Occipital lobe (tissue), 3 donors: Measurements from ENCODE around the gene JMJD6. TPM values are rescaled to one million over a fixed set of nuclear protein-coding genes. Genes with fewer than 3 reads are reported as not detected.

ENCODE experiments used
- DNase-seq: peaks from one replicate; lab custom pipeline; 2025; lab: John Stamatoyannopoulos, UW
- small RNA-seq: library from RNA; depleted of rRNA; stranded (forward); fragments of <200 nt; gene quantifications from one replicate; pipeline ENCODE3, GENCODE V24; 2014
- total RNA-seq: library from RNA; depleted of rRNA; stranded (reverse); fragments of >200 nt; gene quantifications from one replicate; pipeline ENCODE4 v1.2.3, GENCODE V29; 2014

Gene JMJD6
- total RNA-seq, 1 donor from 2014 or later, result 20.0 TPM

DNA sequence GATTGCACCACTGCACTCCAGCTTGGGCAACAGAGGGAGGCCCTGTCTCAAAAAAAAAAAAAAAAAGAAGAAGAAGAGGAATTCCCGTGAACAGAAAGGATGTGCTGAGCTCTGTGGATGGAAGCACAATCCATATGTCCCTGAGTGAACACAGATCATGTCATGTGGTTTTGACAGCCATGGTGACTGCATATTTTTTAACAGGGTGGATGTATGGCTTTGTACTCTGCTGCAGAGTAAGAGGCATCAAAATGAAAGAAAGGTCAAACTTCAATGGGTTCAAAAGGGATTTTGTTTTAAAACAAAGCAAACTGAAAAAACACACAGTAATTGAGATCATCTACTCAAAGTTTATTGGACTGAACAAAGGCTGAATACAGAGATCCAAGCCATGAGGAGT is 47.2 kb downstream of the JMJD6 start:
- DNase-seq, result no peak

GRCh38 chr17:76678330-76678729 is 48.1 kb downstream of the JMJD6 start:
- no peak for DNase-seq

- DNase-seq, result no peak
These were observed 49.0 kb downstream of the JMJD6 start for GRCh38 chr17:76677406-76677805.

DNA sequence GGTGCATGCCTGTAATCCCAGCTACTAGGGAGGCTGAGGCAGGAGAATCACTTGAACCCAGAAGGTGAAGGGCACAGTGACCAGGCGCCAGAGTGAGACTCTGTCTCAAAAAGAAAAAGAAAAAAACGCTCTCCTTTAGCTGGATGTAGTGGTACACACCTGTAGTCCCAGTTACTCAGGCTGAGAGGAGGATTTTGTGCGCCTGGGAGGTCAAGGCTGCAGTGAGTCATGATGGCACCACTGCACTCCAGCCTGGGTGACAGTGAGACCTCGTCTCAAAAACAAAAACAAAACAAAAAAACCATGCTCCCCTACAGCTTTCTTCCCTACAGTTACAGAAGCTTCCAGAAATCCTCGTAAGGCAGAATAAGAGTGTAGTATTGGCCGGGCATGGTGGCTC is 49.8 kb downstream of the JMJD6 start:
- no peak for DNase-seq

DNA sequence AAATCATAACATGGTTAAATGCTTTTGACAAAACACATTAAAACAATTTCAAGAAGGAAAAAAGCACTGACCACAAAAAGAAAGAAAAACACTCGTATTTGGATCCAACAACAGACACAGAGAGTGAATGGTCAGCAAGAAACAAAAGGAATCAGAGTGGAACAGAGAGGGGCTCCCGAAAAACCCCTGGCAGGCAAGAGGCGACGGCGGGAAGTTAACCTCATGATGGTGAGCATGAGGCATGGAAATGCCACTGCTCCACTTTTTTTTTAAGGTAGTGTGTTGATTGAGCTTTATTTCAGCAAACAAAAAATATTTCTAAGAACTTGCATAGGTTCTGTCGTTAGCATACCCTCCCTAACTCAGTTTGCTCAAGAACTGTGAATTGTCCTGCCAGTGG is 50.8 kb downstream of the JMJD6 start:
- no peak for DNase-seq

DNA sequence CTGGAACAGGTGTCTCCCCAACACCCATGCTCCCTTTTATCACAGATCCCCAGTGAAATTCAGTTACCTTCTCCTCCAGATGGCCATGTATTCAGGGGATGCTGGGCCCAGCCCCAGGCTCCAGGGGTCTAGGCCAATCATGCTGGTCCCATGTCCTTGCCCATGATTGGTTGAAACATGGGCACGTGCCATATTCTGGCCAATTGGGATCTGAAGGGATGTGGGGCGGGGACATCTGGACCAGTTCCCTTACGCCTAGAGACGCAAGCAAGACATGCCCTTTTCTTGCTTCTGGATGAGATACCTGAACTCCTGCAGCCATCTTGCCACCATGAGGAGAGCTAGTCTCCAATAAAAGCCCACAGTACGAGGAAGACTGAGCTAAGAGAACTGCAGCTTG is 51.8 kb downstream of the JMJD6 start:
- DNase-seq, result no peak

DNA sequence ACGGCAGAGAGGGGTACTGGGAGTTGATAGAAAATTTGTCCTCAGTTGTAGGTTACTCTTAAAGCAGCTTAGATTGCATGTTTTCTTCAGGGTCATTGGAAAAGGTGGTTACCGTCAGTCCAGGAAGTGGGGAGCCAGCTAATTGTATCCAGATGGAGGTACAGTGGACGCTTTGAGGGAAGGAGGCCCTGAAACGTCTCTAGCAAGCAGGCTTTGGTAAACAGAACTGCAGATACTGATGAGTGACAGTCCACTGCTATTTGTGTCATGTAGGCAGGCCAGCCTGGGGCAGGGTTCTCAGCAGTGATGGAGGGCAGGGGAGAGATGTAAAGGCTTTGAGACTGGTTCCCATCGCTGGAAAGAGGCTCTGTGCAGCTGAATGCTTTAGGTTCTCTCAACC is 52.7 kb downstream of the JMJD6 start:
- no peak for DNase-seq

- no peak for DNase-seq
These were observed 53.5 kb downstream of the JMJD6 start for GRCh38 chr17:76672892-76673291.

GRCh38 chr17:76672270-76672851 is 54.0 kb downstream of the JMJD6 start:
- no peak for DNase-seq

GRCh38 chr17:76671912-76672262 is 54.5 kb downstream of the JMJD6 start:
- DNase-seq, result no peak

DNA sequence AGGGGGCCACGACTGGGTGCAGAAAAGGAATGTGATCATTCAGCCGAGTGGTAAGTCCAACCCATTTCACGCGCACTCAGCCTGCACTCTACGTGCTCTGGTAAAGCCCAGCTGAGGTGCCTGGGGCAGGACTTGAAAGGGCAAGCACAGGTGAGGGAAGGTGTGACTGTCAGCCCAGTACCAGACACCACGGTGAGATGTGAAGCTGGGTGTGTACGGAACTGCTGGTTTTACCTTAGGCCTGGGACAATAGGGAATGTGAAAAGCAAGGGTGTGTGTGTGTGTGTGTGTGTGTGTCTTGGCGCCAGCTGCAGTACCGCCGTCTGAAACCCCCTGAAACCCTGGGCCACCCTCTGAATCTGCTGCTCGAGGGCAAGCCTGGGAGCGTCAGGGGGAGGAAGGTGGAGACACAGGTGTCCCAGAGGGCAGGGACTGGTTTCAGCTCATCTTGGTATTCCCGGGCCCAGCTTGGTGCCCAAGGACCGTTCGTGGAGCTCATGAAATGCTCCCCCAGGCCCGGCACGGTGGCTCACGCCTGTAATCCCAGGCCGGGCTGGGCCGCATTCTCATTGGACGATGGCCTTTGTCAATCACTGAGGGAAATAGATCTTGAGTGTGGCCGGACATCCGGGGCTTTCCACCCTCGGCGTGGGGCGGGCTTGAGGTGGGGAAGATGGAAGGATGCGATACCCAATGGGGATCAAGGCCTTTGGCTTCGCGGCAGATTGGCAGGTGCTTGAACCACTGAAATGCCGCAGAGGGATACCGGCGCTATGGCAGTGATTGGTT is 55.1 kb downstream of the JMJD6 start:
- peak; percentile 99 for DNase-seq

DNA sequence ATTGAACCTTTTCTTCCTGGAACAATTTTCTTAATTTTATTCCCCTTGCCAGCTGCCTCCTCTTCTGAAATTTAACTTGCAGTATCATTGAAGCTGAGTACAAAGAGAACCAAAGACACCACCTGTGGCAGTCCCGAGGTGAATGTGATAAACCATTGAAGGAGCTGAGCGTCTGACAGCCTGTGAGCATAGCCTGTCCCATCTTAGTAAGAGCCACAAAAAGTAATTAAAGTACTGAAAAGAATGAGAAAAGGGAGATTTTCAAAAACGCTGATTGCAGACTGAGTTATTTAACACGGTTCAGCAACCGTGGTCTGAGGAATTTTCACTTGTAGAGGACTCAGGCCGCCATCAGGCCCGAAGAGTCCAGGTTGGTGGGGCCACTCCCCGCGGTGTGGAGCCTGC is 55.7 kb downstream of the JMJD6 start:
- DNase-seq, result no peak

GRCh38 chr17:76670020-76670717 is 56.2 kb downstream of the JMJD6 start:
- no peak for DNase-seq

Small RNA genes lying within 50 kb of the gene (small RNA-seq; reads per million reads assigned to genes)
- gene AC005837.3 (not detected), gene RF02271 (not detected), gene RNU6-97P (not detected), gene RNY4P36 (2.6 reads per million, percentile 86 among the genes with 10 or more reads in this experiment)

Other genes starting within 250 kb of the JMJD6 start
- gene RHBDF2, start 225.2 kb downstream of the JMJD6 start, total RNA-seq, result 2.2 TPM
- gene CYGB, start 188.9 kb downstream of the JMJD6 start, total RNA-seq, result 1.2 TPM
- 1.9 TPM for gene PRCD, start 186.6 kb downstream of the JMJD6 start, total RNA-seq
- not detected for gene ST6GALNAC2, start 140.7 kb downstream of the JMJD6 start, total RNA-seq
- 1.7 TPM for gene ST6GALNAC1, start 82.8 kb downstream of the JMJD6 start, total RNA-seq
- 34.6 TPM for gene MXRA7, start 15.6 kb downstream of the JMJD6 start, total RNA-seq
- 17.8 TPM for gene METTL23, start 233 bp upstream of the JMJD6 start, total RNA-seq
- 87.7 TPM for gene SRSF2, start 10.7 kb upstream of the JMJD6 start, total RNA-seq
- 61.3 TPM for gene MFSD11, start 11.5 kb upstream of the JMJD6 start, total RNA-seq
- gene MGAT5B, start 141.8 kb upstream of the JMJD6 start, total RNA-seq, result 23.7 TPM